ENCODE results near the gene CNMD.

Gene CNMD

GRCh38 chr13:52739468-52740071, at the start of gene CNMD:
Gene CNMD (minus strand): TSS chr13:52739820. CDS start chr13:52739701, 119 bp downstream.
- TF ChIP-seq Cebpa-rat (IDR thresholded peaks at IDR 0.05): no peak
- Histone ChIP-seq H3K36me3 (no peaks in the 10 kb centered on the region), H3K9me3 (peaks cover 19% of the 10 kb centered on the region), H3K4me2 (peak within 1 kb of the TSS; percentile 58), H3K9ac (no peak within 1 kb of the TSS), H3K27me3 (peaks cover 36% of the 10 kb centered on the region), H4K20me1 (no peaks in the 10 kb centered on the region), H3K4me3 (peak within 1 kb of the TSS; percentile 61), H3K27ac (no peak within 1 kb of the TSS), H3K4me1 (0 out of 2 replicates have a peak, but pooled peaks cover 6% of the 10 kb centered on the region)

- no peaks in the 10 kb centered on the region for H3K27me3 ChIP-seq
- peaks cover 12% of the 10 kb centered on the region; the same call in 1 of the 2 replicates for H3K4me1 ChIP-seq
- no peak overlapping the region for H3K9ac ChIP-seq
- no peak overlapping the region for H3K4me2 ChIP-seq
- no peaks in the 10 kb centered on the region for H4K20me1 ChIP-seq
- H3K9me3 ChIP-seq: no peaks in the 10 kb centered on the region
- H3K36me3 ChIP-seq: no peaks in the 10 kb centered on the region
- no peak for TF ChIP-seq Cebpa-rat (IDR thresholded peaks at IDR 0.05)
- H3K4me3 ChIP-seq: no peak overlapping the region
- no peak overlapping the region for H3K27ac ChIP-seq
Observed at GRCh38 chr13:52788011-52788410, 48.4 kb upstream of the CNMD start.

- Histone ChIP-seq H3K36me3 (no peaks in the 10 kb centered on the region), H4K20me1 (no peaks in the 10 kb centered on the region), H3K27me3 (no peaks in the 10 kb centered on the region), H3K9me3 (no peaks in the 10 kb centered on the region), H3K9ac (no peak overlapping the region), H3K4me3 (no peak overlapping the region), H3K4me1 (peaks cover 12% of the 10 kb centered on the region; the same call in 1 of the 2 replicates), H3K27ac (no peak overlapping the region), H3K4me2 (peak overlapping the region; percentile 15; the same call in 1 of the 2 replicates)
- no peak for TF ChIP-seq Cebpa-rat (IDR thresholded peaks at IDR 0.05)
Observed at GRCh38 chr13:52787235-52787634, 47.6 kb upstream of the CNMD start.

- Histone ChIP-seq H3K27ac (no peak overlapping the region), H3K27me3 (no peaks in the 10 kb centered on the region), H3K4me2 (no peak overlapping the region), H3K9me3 (no peaks in the 10 kb centered on the region), H3K4me3 (no peak overlapping the region), H3K9ac (no peak overlapping the region), H4K20me1 (no peaks in the 10 kb centered on the region), H3K4me1 (peaks cover 12% of the 10 kb centered on the region; the same call in 1 of the 2 replicates), H3K36me3 (no peaks in the 10 kb centered on the region)
- TF ChIP-seq Cebpa-rat (IDR thresholded peaks at IDR 0.05): no peak
Observed at GRCh38 chr13:52786766-52787165, 47.1 kb upstream of the CNMD start.

GRCh38 chr13:52785739-52786138, 46.1 kb upstream of the CNMD start:
- peaks cover 16% of the 10 kb centered on the region for H3K4me1 ChIP-seq
- H3K4me3 ChIP-seq: no peak overlapping the region
- TF ChIP-seq Cebpa-rat (IDR thresholded peaks at IDR 0.05): no peak
- no peak overlapping the region for H3K9ac ChIP-seq
- H3K4me2 ChIP-seq: no peak overlapping the region
- H3K9me3 ChIP-seq: no peaks in the 10 kb centered on the region
- no peaks in the 10 kb centered on the region for H4K20me1 ChIP-seq
- no peaks in the 10 kb centered on the region for H3K36me3 ChIP-seq
- no peak overlapping the region for H3K27ac ChIP-seq
- no peaks in the 10 kb centered on the region for H3K27me3 ChIP-seq

- Histone ChIP-seq H3K4me1 (peaks cover 26% of the 10 kb centered on the region), H3K9ac (no peak overlapping the region)
- TF ChIP-seq Cebpa-rat (IDR thresholded peaks at IDR 0.05): no peak
Observed at GRCh38 chr13:52784591-52785340, 45.1 kb upstream of the CNMD start.

GRCh38 chr13:52783943-52784342, 44.3 kb upstream of the CNMD start:
- H3K36me3 ChIP-seq: no peaks in the 10 kb centered on the region
- H3K9ac ChIP-seq: no peak overlapping the region
- no peak overlapping the region for H3K4me2 ChIP-seq
- H3K4me1 ChIP-seq: peaks cover 31% of the 10 kb centered on the region
- no peak for TF ChIP-seq Cebpa-rat (IDR thresholded peaks at IDR 0.05)
- no peaks in the 10 kb centered on the region for H3K27me3 ChIP-seq
- no peaks in the 10 kb centered on the region for H4K20me1 ChIP-seq
- H3K27ac ChIP-seq: no peak overlapping the region
- H3K4me3 ChIP-seq: no peak overlapping the region
- no peaks in the 10 kb centered on the region for H3K9me3 ChIP-seq

More at GRCh38 chr13:52784591-52785340, 45.1 kb upstream of the CNMD start:
- no peaks in the 10 kb centered on the region for H4K20me1 ChIP-seq
- H3K36me3 ChIP-seq: no peaks in the 10 kb centered on the region
- H3K27me3 ChIP-seq: no peaks in the 10 kb centered on the region
- H3K27ac ChIP-seq: no peak overlapping the region
- no peaks in the 10 kb centered on the region for H3K9me3 ChIP-seq
- H3K4me2 ChIP-seq: no peak overlapping the region
- H3K4me3 ChIP-seq: no peak overlapping the region

- no peak for TF ChIP-seq Cebpa-rat (IDR thresholded peaks at IDR 0.05)
- no peaks in the 10 kb centered on the region for H3K36me3 ChIP-seq
- H3K27ac ChIP-seq: no peak overlapping the region
- no peaks in the 10 kb centered on the region for H3K9me3 ChIP-seq
- no peak overlapping the region for H3K4me2 ChIP-seq
- H3K4me3 ChIP-seq: no peak overlapping the region
- no peaks in the 10 kb centered on the region for H4K20me1 ChIP-seq
- H3K9ac ChIP-seq: no peak overlapping the region
- H3K27me3 ChIP-seq: no peaks in the 10 kb centered on the region
- H3K4me1 ChIP-seq: peaks cover 30% of the 10 kb centered on the region
Observed at GRCh38 chr13:52782471-52783448, 43.1 kb upstream of the CNMD start.

GRCh38 chr13:52780611-52781010, 41.0 kb upstream of the CNMD start:
- Histone ChIP-seq H3K4me3 (no peak overlapping the region), H3K4me1 (peaks cover 19% of the 10 kb centered on the region), H3K27ac (no peak overlapping the region; the same call in 1 of the 2 replicates), H3K9ac (no peak overlapping the region), H3K9me3 (no peaks in the 10 kb centered on the region), H3K4me2 (peak overlapping the region; percentile 70), H3K36me3 (no peaks in the 10 kb centered on the region), H4K20me1 (no peaks in the 10 kb centered on the region), H3K27me3 (no peaks in the 10 kb centered on the region)
- TF ChIP-seq Cebpa-rat (IDR thresholded peaks at IDR 0.05): no peak
